HepG2 (cell line): ENCODE measurements around the gene SHC1. TPM values are rescaled to one million over a fixed set of nuclear protein-coding genes. Genes with fewer than 3 reads are reported as not detected.

Experiments
- ELF1 ChIP-seq: sonication (generic); formaldehyde crosslinking; IDR thresholded peaks from 2 replicates; pipeline ENCODE4 v1.4.0; 2020; ENCODE audit warnings: missing genetic modification reagents
- GABPA ChIP-seq, 2 experiments: IDR thresholded peaks; 2 replicates each; pipeline ENCODE4 v1.6.1; 2011 to 2016; ENCODE audit warnings: low read depth in 2 of 2, low read length in 1 of 2, missing biosample characterization in 1 of 2, missing genetic modification characterization in 1 of 2
- KLF6 ChIP-seq: IDR thresholded peaks from 2 replicates; pipeline ENCODE4 v1.8.0; 2016; ENCODE audit warnings: missing biosample characterization, missing genetic modification reagents
- MED1 ChIP-seq: sonication (generic); formaldehyde crosslinking; IDR thresholded peaks from 2 replicates; pipeline ENCODE4 v1.4.0; 2020; ENCODE audit warnings: missing genetic modification reagents
- PHF21A ChIP-seq: sonication (generic); formaldehyde crosslinking; IDR thresholded peaks from 2 replicates; pipeline ENCODE4 v1.5.0; 2020; ENCODE audit warnings: mild to moderate bottlenecking, missing genetic modification reagents
- SRF ChIP-seq: IDR thresholded peaks from 2 replicates; pipeline ENCODE4 v1.6.1; 2011; ENCODE audit warnings: mild to moderate bottlenecking, low read depth, low read length, moderate library complexity
- ZNF496 ChIP-seq: sonication (generic); formaldehyde crosslinking; IDR thresholded peaks from 2 replicates; pipeline ENCODE4 v1.8.1; 2023; ENCODE audit warnings: mild to moderate bottlenecking, moderate library complexity, missing genetic modification reagents; ENCODE audit not compliant: insufficient replicate concordance
- ZNF672 ChIP-seq: sonication (generic); formaldehyde crosslinking; IDR thresholded peaks from 2 replicates; pipeline ENCODE4 v1.8.1; 2022; ENCODE audit warnings: missing genetic modification reagents
- ZNF687 ChIP-seq: sonication (generic); formaldehyde crosslinking; IDR thresholded peaks from 2 replicates; pipeline ENCODE4 v1.5.1; 2020; ENCODE audit warnings: mild to moderate bottlenecking, missing genetic modification reagents, moderate library complexity
- ZNF772 ChIP-seq: sonication (generic); formaldehyde crosslinking; IDR thresholded peaks from 2 replicates; pipeline ENCODE4 v1.5.0; 2020; ENCODE audit warnings: mild to moderate bottlenecking, missing genetic modification reagents
- polyA plus RNA-seq, 8 experiments: library from polyadenylated mRNA; depleted of rRNA in 3 of 8; stranded (reverse) in 7 of 8; unstranded in 1 of 8; fragments of >200 nt; fragmentation: Illumina TruSeq in 4 of 8; extraction: Trizol in 4 of 8; gene quantifications; 2 replicates each; pipeline versions ENCODE4 v1.2.1 to v1.2.3, GENCODE V29; 2011 to 2016; ENCODE audit warnings: low read depth in 4 of 8, missing spikeins in 1 of 8, mixed read lengths in 1 of 8; ENCODE audit not compliant: insufficient read depth in 1 of 8
- total RNA-seq, 5 experiments: library from RNA; depleted of rRNA; stranded (reverse); fragments of >200 nt; fragmentation: Illumina TruSeq; extraction: Trizol; gene quantifications; 2 replicates each; pipeline ENCODE4 v1.2.3, GENCODE V29; 2016; ENCODE audit warnings: low read depth in 1 of 5
- TF ChIP-seq, protein P1 (sequence below): sonication (generic); formaldehyde crosslinking; IDR thresholded peaks from 2 replicates; pipeline ENCODE4 v1.4.0; 2020; ENCODE audit warnings: missing genetic modification reagents, mild to moderate bottlenecking, borderline replicate concordance
- TF ChIP-seq, protein P2 (sequence below): sonication (generic); formaldehyde crosslinking; IDR thresholded peaks from 2 replicates; pipeline ENCODE4 v1.4.0; 2020; ENCODE audit warnings: mild to moderate bottlenecking, missing genetic modification reagents

SHC1 gene
- total and polyA plus RNA-seq, 2 of the 13 experiments (the other 11 are each of a cell fraction or from before 2014, with no cell fraction given) = 52.0 to 137 TPM

- TF ChIP-seq, protein P1, sequence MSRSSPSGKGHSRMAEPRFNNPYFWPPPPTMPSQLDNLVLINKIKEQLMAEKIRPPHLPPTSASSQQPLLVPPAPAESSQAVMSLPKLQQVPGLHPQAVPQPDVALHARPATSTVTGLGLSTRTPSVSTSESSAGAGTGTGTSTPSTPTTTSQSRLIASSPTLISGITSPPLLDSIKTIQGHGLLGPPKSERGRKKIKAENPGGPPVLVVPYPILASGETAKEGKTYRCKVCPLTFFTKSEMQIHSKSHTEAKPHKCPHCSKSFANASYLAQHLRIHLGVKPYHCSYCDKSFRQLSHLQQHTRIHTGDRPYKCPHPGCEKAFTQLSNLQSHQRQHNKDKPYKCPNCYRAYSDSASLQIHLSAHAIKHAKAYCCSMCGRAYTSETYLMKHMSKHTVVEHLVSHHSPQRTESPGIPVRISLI (CRISPR knock-in tag) = no peak
- TF ChIP-seq ELF1 (peak; percentile 58), ZNF772 (CRISPR knock-in tag) (peak; percentile 63; the same call in 1 of the 2 replicates), ZNF687 (CRISPR knock-in tag) (peak; percentile 67), PHF21A (no peak), MED1 (peak; percentile 34; the same call in 1 of the 2 replicates), GABPA (IDR thresholded peaks at IDR 0.05; ENCODE audit: low read depth, low read length) (no peak), GABPA (CRISPR knock-in tag; IDR thresholded peaks at IDR 0.05; ENCODE audit: low read depth) (peak; percentile 78), ZNF496 (no peak), ZNF672 (CRISPR knock-in tag) (peak; percentile 89; the same call in 1 of the 2 replicates), SRF (peak; percentile 71; the same call in 1 of the 2 replicates), KLF6 (no peak)
- TF ChIP-seq, protein P2, sequence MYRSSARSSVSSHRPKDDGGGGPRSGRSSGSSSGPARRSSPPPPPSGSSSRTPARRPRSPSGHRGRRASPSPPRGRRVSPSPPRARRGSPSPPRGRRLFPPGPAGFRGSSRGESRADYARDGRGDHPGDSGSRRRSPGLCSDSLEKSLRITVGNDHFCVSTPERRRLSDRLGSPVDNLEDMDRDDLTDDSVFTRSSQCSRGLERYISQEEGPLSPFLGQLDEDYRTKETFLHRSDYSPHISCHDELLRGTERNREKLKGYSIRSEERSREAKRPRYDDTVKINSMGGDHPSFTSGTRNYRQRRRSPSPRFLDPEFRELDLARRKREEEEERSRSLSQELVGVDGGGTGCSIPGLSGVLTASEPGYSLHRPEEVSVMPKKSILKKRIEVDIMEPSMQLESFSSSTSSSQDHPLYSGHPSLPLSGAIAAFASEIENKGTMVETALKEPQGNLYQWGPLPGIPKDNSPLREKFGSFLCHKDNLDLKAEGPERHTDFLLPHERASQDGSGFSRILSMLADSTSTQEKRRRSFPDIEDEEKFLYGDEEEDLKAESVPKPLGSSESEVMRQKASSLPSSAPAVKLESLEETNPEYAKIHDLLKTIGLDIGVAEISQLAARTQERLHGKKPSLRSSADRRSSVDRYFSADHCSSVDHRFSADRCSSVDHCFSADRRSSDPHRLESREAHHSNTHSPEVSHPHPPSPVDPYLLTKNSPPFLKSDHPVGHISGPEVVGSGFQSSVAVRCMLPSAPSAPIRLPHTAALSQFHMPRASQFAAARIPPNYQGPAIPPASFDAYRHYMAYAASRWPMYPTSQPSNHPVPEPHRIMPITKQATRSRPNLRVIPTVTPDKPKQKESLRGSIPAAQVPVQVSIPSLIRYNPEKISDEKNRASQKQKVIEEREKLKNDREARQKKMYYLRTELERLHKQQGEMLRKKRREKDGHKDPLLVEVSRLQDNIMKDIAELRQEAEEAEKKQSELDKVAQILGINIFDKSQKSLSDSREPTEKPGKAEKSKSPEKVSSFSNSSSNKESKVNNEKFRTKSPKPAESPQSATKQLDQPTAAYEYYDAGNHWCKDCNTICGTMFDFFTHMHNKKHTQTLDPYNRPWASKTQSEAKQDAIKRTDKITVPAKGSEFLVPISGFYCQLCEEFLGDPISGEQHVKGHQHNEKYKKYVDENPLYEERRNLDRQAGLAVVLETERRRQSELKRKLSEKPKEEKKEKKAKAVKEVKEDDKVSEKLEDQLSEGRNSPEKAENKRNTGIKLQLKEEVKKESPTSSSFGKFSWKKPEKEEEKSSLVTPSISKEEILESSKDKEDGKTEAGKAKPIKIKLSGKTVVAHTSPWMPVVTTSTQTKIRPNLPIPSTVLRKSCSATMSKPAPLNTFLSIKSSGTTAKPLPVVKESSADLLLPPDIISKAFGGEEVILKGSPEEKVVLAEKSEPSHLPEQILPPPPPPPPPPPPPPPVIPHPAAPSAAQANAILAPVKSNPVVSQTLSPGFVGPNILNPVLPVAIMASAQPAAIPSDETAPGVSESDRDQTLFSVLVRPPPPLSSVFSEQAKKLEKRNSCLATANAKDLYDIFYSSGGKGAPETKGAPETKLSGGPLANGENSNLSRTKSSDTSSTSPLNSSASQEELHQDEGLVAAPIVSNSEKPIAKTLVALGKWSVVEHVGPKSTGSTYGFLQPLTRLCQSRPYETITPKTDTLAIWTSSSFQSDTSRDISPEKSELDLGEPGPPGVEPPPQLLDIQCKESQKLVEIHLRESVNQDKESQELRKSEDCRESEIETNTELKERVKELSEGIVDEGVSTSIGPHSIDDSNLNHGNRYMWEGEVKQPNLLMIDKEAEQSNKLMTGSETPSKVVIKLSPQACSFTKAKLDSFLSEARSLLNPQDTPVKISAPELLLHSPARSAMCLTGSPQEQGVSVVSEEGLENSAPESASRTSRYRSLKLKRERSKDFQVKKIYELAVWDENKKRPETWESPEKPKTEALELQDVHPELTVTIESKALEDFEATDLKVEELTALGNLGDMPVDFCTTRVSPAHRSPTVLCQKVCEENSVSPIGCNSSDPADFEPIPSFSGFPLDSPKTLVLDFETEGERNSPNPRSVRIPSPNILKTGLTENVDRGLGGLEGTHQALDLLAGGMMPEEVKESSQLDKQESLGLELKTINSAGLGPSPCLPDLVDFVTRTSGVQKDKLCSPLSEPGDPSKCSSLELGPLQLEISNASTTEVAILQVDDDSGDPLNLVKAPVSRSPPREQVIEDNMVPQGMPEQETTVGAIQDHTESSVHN (CRISPR knock-in tag) = no peak
Measured at GRCh38 chr1:154955039-154955717, 15.4 kb downstream of the SHC1 start (continued).
